Muscle of back (tissue), 11 donors: Measurements from ENCODE around the gene DAB1. TPM values are rescaled to one million over a fixed set of nuclear protein-coding genes. Genes with fewer than 3 reads are reported as not detected.

Experiments
- DNase-seq, 3 donors: peaks; one replicate each; pipeline versions ENCODE4 v3.0.0 to v3.0.0-alpha.2; 2013
- polyA plus RNA-seq, 10 donors: library from polyadenylated mRNA; unstranded; fragments of 120-200 nt; gene quantifications; one replicate each; pipeline ENCODE4 v1.2.1, GENCODE V29; 2013; ENCODE audit not compliant: insufficient read length in 10 of 10

The DAB1 gene
- polyA plus RNA-seq, 10 donors: 2.1 to 5.5 (median 3.2) TPM

- DNase-seq: peak in 2 of 3 donors; percentile 19 to 29
Measured at GRCh38 chr1:57319165-57319564, 104.7 kb downstream of the DAB1 start.

- DNase-seq: no peak
Measured at GRCh38 chr1:57316861-57317260, 107.0 kb downstream of the DAB1 start.

GRCh38 chr1:57316291-57316690, 107.6 kb downstream of the DAB1 start:
- no peak for DNase-seq

DNA sequence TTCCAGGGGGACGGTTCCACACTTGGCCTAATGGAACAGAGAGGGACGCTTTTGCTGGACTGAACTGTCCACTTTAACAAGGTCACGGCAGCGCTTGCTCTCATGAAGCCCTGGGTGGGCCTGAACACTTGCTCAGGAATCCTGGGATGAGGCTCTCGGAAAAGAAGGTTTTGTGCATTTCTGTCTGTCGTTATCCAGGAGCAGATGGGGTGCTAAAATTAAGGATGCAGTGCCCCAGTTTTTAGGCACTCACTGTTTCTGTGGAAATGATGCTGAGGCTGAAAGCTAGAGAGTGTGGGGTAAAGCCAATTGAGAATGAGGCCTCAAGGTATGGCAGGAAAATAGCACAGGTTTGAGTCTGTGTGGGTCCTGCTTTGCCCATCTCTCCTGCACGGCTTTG, 111.0 kb downstream of the DAB1 start:
- DNase-seq: no peak

DNA sequence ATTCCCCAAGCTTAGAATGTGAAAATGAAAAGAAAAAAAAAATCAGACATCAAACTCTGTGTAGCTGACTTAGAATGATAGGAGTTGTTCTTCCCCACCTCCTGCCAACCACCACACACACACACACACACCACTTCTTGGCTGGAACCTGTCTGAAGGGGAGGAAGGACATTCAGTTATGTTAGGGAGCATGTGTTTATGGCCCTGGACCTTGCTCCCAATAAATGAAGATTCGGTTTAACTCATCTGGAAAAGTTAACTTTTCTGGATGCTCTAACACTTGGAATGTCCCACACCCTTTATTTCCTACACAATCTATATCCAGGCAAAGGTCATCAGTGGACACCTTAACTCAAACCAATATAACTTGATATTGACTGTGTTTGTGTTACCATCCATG, 112.4 kb downstream of the DAB1 start:
- no peak for DNase-seq

DNA sequence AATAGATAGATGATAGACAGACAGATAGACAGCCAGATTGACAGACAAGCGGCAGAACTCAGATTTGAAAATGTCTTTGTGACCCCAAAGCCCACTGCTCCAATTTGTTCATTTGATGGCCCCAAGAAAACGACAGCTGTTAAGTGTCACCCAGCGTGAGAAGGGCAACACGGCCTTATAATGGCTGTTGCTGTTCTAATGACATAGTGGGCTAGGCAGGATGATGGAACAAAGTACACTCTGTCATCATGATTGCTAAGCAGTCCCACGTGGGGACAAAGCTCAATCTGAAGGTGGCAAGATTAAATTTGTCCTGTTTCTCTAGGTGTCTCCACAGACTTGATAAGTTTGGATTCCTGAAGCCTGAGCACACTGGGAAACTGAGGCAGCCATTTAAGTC, 112.9 kb downstream of the DAB1 start:
- DNase-seq: no peak

DNA sequence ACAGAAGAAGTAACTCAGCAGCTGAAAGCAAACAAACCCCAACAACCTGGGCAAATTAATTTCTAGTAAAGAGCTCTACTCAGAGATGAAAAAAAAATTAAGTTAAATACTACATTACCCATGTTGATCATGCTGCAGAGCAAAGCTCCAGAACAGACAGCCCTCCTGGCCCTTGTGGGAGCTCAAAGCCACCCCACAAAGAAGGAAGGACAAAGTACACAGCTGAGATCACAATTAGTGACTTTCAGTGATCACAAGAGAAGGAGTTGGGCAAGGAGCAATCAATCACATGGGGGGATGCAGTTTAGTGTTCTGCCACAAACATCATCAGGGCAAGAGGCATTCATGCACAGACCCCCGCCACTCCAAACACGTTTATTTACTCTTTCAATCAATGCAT, 114.2 kb downstream of the DAB1 start:
- no peak for DNase-seq

DNA sequence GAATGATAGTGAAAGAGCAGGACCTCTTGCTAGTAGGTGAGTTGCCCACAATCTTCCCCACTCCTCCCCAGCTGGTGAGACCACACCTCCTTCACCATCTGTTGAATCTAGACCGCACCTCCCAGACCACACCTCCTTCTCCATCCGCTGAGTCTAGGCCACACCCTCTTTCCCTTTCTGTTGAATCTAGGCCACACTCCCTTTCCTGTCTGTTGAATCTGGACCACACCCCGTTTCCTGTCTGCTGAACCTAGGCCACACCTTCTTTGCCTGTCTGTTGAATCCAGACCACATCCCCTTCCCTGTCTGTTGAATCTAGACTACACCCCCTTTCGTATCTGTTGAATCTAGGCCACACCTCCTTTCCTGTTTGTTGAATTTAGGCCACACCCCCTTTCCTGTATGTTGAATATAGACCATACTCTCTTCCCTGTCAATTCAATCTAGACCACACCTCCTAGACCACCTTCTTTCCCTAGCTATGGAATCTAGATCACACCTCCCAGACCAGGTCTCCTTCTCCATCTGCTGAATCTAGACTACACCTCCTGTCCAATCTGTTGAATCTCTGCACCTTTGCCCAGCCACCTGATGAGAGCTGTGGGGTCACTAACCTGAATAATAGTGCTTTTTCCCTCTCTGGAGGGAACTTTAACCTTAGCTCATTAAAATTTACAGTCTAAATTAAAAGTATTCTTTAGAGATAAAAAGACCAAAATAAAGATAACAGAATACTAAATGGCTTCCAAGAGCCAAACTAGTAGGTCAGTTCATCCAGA, 116.3 kb downstream of the DAB1 start:
- DNase-seq: no peak

DNA sequence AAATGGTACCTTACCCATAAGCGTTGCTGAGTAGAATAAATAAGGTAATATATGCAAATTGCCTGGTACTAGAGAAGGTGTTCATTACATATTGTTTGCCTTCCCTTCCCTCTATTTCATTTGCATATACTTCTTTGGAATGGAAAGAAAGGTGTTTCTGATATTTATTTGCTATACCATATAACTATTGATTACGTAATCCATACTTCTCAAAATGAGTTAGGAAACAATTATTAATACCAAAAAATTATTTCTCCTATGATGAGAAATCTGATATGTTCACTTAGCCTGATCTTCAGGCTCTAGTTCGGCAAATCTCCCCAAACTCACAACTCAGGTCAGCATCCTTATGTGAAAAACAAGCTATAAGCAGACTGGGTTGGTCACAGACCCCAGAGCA, 119.3 kb downstream of the DAB1 start:
- DNase-seq: no peak

GRCh38 chr1:57302812-57303596, 120.9 kb downstream of the DAB1 start:
- no peak for DNase-seq

DNA sequence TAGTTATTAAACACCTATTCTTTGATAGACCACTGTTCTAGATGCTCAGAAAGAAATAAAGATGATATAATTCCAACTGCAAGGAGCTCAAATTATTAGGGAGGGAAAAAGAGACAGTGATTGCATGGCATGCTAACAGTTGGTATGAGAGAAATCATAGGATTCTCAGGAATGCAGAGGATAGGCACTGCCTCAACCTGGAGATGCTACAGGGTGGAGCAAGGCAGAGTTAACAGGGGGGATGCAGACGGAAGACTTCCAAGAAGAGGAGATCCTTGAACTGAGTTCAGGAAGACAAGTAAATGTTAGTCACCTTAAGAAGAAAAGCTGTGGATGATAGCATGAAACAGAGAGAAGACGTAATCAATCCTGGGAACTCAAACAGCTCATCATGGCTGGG, 123.7 kb downstream of the DAB1 start:
- no peak for DNase-seq

GRCh38 chr1:57296726-57297250, 127.1 kb downstream of the DAB1 start:
- DNase-seq: no peak

DNA sequence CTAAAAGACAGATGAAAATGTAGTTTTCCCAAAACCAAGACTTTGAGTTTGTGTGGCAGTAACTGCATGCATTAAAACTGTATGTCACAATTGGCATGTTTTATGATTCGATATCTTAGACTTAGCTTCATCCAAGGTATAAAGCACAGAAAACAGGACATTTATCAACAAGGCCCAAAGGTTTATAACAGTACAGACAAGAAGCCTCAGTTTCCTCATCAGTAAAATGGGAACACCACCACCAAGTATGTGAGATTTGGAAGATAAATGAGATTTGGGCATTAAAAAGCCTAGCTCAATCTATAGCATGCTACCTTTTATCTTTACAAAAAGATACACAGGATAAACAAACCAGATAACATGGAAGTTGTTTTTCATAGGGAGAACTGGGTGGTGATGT, 128.5 kb downstream of the DAB1 start:
- DNase-seq: no peak

- DNase-seq: no peak
Measured at GRCh38 chr1:57294177-57294576, 129.7 kb downstream of the DAB1 start.

DNA sequence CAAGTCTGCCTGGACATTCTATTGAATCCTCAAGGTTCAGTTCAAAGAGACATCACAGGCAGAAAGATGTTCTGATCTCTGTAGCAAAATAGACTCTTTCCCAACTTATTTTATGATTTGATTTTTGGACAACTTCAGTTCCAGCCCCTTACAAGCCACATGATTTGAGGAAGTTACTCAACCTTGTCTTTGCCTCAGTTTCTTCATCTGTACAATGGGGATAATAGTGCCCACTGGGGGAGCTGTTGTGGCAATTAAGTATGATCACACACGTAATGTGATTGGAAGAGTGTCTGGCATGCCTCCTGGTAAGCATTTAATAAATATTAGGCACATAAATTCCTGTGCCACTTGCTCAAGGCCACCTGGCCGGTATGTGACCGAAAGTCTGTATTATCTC, 130.6 kb downstream of the DAB1 start:
- DNase-seq: no peak

DNA sequence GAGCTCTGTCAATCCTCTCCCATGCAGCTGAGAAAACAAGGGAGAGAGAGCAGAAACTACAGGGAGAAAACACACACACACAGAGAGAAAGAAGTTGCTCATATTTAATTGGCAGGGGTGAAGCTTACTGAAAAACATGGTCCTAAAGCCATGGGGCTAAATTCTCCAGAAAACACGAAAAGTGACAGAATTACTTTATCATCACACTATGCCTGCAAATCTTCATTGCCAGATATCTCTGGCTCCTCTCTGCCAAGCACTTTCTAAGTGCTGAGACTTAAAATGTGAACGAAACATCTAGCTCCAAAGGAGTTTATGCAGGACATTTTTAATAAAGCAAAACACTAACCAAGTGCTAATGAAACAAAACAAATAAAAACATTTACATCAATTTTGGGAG, 134.1 kb downstream of the DAB1 start:
- DNase-seq: no peak

GRCh38 chr1:57285992-57286391, 137.9 kb downstream of the DAB1 start:
- DNase-seq: no peak

DNA sequence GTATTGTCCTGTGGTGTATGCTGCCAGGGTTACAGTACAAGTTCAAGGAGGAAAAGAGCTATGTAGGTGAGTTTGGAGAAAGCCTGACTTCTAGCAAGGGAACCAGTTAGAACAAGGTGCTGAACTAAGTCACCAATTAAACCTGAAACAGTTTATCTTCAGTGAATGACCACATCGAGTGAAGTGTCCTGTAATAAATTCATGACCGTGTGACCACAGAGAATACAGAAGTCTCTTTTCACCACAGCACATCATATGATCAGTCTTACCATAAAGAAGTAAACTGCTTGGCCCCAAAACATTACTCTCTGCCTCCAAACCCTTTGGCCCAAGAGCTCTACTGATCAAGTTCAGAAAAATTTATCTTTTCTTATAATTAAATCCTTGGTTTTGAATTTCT, 141.4 kb downstream of the DAB1 start:
- no peak for DNase-seq

DNA sequence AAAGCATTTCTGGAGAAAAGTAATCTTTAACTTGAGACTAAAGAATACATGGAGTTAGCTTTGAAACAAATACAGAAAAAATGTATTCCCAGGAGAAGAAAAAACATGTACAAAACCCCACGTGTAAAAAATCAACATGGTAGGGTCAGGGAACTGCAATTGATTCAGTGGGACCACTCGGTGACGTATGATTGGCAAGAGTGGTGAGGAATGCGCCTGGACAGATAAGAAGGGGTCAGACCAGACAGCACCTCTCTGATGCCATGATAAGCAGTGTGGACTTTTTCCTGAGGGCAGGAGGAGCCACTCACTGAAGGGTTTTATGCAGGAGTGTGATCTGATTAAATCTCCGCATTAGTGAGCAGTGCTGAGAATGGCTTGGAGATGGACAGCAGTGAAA, 142.5 kb downstream of the DAB1 start:
- no peak for DNase-seq

DNA sequence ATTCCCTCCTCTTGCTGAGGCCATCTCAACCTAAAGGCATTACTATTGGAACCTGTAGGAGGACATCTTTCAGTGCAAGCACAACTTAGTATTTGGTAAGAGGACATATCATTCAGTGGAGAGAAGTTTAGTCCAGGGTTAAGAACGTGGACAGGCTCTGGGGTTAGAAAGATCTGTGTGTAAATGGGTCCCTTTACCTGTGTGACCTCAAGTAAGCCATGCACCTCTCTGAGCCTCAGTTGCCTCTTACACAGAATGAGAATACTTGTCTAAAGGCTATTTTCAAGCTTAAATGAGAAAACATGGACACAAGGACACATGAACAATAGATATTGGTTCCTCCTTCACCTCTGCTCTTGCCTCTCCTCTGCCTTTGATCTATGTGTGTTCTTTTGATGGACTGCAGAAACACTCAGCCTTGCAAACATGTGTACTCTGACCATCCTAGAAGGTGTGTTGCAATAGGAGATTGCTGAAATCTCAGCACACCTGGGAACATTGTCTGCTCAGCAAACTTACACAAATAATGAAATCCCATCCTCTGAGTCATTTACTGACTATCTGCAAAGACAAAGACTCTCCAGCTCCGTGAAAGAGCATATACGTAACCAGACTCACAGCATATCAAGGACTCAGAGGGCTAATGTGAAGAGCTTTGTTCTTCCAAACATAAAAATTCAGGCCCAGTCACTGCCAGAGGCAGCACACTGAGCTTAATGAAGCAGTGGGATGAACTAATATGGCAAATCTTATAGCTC, 143.8 kb downstream of the DAB1 start:
- DNase-seq: no peak

- no peak for DNase-seq
Measured at GRCh38 chr1:57278558-57278957, 145.3 kb downstream of the DAB1 start.

GRCh38 chr1:57277681-57278080, 146.2 kb downstream of the DAB1 start:
- DNase-seq: no peak
